TTC549 (cell line): ENCODE measurements around the gene CEBPG.

Experiments
- FAIRE-seq: peaks from 2 replicates; lab custom pipeline; 2012; peaks lifted over from hg19 to GRCh38; lab: Jason Lieb, UNC

CEBPG gene

DNA sequence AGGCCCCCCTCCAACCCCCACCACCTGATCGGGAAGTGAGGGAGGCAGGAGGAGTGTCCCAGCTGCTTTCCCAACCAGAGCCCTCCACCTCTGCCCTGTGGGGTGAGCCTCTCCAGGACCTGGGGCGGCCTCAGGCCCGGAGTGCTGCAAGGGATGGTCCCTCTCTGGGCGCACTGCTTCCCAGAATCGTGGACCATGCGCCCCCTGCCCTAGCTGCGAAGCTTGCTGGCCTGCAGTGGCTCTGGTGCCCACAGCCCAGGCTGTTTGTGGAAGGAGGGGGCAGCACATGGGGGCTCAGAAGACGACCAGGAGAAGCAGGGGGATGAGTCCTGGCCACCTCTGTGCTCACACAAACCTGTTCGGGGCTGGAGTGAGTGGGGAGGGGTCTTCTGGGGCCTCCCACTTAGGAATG is 33.6 kb downstream of the CEBPG start:
- no peak for FAIRE-seq

GRCh38 chr19:33407716-33408115 is 34.2 kb downstream of the CEBPG start:
- FAIRE-seq = no peak

- no peak for FAIRE-seq
These were observed 34.6 kb downstream of the CEBPG start for GRCh38 chr19:33408116-33408515.

DNA sequence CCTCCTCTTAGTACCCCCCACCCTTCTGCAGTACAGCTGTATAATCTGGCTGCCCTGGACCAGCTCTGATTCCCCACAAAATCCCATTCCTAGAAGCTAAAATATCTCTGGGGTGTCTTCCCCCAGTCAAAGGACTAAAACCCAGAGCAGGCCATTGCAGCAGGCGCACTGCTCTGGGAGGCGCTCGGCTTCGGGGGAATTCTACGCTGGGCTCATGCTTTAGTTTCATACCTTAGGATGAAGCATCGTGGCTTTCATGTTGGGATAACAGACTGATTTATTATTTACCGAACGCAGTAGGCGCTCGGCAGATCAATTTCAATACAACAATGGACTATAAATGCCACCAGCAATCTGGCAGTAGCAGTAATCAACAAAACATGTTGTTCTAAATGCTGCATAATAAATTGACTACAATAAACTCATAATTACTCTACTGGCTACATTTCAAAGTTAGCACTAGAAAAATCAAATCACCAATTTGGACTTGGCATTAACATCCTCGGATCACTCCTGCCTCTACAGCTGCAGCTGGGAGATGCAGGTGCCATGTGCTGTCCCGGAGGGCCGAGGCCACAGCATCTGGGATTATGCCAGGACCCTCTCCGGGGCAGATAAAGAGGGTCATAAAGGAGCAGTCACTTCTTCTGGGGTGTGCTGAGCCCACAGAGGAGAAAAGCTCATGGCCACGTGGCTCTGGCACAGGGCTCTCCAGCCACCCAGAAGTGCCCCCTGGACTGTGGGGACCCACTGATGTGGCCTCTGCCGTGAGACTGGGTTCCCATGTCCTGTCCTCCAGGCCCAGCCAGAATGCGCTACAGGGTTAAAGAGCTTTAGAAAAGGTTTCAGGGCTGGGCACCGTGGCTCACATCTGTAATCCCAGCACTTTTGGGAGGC is 35.3 kb downstream of the CEBPG start:
- no peak for FAIRE-seq

GRCh38 chr19:33409906-33410685 is 36.6 kb downstream of the CEBPG start:
- FAIRE-seq = no peak

- no peak for FAIRE-seq
These were observed 37.4 kb downstream of the CEBPG start for GRCh38 chr19:33410915-33411401.

DNA sequence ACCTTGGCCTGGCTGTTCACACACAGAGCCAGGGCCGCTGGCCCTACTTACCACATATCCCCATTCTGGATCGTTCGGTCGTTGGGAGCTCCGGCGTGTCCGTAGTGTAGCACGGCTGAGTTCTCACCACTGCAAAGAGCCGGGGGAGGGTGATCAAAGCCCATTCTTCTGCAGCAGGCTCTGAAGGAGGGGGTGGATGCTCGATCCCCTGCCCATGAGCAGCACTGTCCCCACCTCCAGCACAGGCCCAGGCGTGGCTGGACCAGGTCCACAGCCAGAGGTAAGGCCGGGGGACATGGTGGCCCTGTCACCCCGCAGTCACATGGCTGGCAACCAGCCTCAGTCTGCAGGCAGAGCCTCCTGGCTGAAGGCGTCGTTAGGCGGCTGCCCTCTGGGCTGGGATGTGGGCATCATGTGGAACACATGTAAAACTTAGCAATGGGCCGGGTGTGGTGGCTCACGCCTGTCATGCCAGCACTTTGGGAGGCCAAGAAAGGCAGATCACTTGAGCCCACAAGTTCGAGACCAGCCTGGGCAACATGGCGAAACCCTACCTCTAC is 38.2 kb downstream of the CEBPG start:
- no peak for FAIRE-seq

GRCh38 chr19:33412601-33413425 is 39.3 kb downstream of the CEBPG start:
- FAIRE-seq = no peak

GRCh38 chr19:33413426-33413725 is 39.9 kb downstream of the CEBPG start:
- no peak for FAIRE-seq

- FAIRE-seq = no peak
These were observed 40.6 kb downstream of the CEBPG start for GRCh38 chr19:33413868-33414666.

GRCh38 chr19:33414667-33415605 is 41.4 kb downstream of the CEBPG start:
- no peak for FAIRE-seq

GRCh38 chr19:33416307-33417215 is 43.1 kb downstream of the CEBPG start:
- FAIRE-seq = no peak

- FAIRE-seq = no peak
These were observed 44.2 kb downstream of the CEBPG start for GRCh38 chr19:33417751-33418150.

DNA sequence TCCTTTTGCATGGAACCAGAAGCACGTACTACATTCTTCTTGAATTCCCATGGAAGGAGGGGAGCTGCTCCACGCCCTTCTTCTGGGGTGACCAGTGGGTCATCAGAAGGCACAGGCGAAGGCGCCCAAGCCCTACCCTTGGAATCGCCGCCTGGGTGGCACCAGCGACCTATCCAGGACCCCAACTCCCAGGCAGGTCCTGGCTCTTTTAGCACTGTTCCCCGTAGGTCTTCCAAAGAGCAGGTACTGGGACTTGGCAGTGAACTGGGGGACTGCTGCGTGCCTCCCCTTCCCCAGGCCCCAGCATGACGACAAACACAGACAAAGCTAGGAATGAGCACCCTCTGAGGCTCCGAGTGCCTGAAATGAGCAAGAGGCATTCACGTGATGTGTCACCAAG is 45.0 kb downstream of the CEBPG start:
- FAIRE-seq = no peak

- no peak for FAIRE-seq
These were observed 45.6 kb downstream of the CEBPG start for GRCh38 chr19:33418871-33419787.

DNA sequence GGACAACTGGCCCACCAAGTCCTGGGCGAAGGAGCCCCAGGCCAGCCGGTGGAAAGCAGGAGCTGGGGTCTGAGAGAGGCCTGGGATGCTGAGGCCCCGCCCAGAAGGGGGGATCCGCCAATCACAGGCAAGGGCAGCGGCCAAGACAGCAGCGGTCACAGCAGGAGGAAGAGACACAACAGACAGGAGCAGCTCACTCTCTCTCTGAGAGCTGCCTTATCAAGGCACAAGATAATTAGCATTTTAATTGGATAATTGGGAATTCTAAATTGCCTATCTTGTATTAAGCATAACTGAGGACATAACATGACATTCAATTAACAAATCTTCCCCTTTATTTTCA is 46.2 kb downstream of the CEBPG start:
- no peak for FAIRE-seq

- no peak for FAIRE-seq
These were observed 47.3 kb downstream of the CEBPG start for GRCh38 chr19:33420821-33421220.

DNA sequence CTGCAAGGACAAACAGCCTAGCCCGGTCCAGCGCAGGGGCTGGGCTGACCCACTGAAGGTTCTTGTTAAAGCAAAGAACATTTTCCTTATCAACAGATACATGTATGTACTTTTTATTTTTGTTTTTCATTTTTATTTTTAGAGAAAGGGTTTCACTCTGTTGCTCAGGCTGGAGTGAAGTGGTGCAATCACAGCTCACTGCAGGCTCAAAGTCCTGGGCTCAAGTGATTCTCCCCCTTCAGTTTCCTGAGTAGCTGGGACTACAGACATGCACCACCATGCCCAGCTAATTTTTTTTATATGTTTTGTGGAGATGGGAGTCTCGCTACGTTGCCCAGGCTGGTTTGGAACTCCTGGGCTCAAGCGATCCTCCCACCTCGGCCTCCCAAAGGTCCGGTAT is 47.9 kb downstream of the CEBPG start:
- no peak for FAIRE-seq
